Measurements from ENCODE around the gene TMEM52B. TPM values are rescaled to one million over a fixed set of nuclear protein-coding genes. Genes with fewer than 3 reads are reported as not detected.
A peak's percentile ranks its signal among the peaks of the same experiment; 100 is the strongest.

TMEM52B gene
- total RNA-seq, 2 donors from 2014 or later, result not detected

- no peak for DNase-seq
- Histone ChIP-seq H3K27me3 (no peaks in the 10 kb centered on the region), H3K36me3 (no peaks in the 10 kb centered on the region), H3K4me3 (no peak overlapping the region), H3K9me3 (no peaks in the 10 kb centered on the region), H3K9ac (ENCODE audit: low read depth in 2 of 2, low read length in 2 of 2) (no peak overlapping the region), H3K27ac (no peak overlapping the region), H3K4me1 (no peaks in the 10 kb centered on the region)
- no peak for TF ChIP-seq CTCF (IDR thresholded peaks at IDR 0.05)
- intact Hi-C loops (cut with DNase I), result no loop called here
Measured at GRCh38 chr12:10170216-10170615, 8.6 kb upstream of the TMEM52B start.

- Histone ChIP-seq H3K9me3 (no peaks in the 10 kb centered on the region), H3K9ac (ENCODE audit: low read depth in 2 of 2, low read length in 2 of 2) (no peak within 1 kb of the TSS), H3K4me1 (no peaks in the 10 kb centered on the region), H3K4me3 (no peak within 1 kb of the TSS), H3K27me3 (no peaks in the 10 kb centered on the region), H3K27ac (no peak within 1 kb of the TSS), H3K36me3 (no peaks in the 10 kb centered on the region)
- intact Hi-C loops (cut with DNase I), result no loop called here
- no peak for TF ChIP-seq CTCF (IDR thresholded peaks at IDR 0.05)
- DNase-seq, result no peak
Measured at GRCh38 chr12:10171973-10172728, 6.7 kb upstream of the TMEM52B start, which contains the start of gene OLR1. Gene OLR1 (minus strand): TSS chr12:10172132. CDS start chr12:10172077, 55 bp downstream.

GRCh38 chr12:10174986-10175614, 3.7 kb upstream of the TMEM52B start:
- Histone ChIP-seq H3K27ac (no peak overlapping the region), H3K9ac (ENCODE audit: low read depth in 2 of 2, low read length in 2 of 2) (no peak overlapping the region), H3K36me3 (no peaks in the 10 kb centered on the region), H3K9me3 (no peaks in the 10 kb centered on the region), H3K4me3 (no peak overlapping the region), H3K27me3 (no peaks in the 10 kb centered on the region), H3K4me1 (no peaks in the 10 kb centered on the region)
- TF ChIP-seq CTCF (IDR thresholded peaks at IDR 0.05), result no peak
- no peak for DNase-seq
- intact Hi-C loops (cut with DNase I), result no loop called here

- peak; percentile 22 for DNase-seq
- no peak overlapping the region for H3K9ac ChIP-seq (ENCODE audit: low read depth in 2 of 2, low read length in 2 of 2)
- no peaks in the 10 kb centered on the region for H3K36me3 ChIP-seq
- H3K27me3 ChIP-seq, result no peaks in the 10 kb centered on the region
- intact Hi-C loops (cut with DNase I), result no loop called here
- no peak overlapping the region for H3K27ac ChIP-seq
- TF ChIP-seq CTCF (IDR thresholded peaks at IDR 0.05), result peak; percentile 12
- H3K4me1 ChIP-seq, result no peaks in the 10 kb centered on the region
- H3K4me3 ChIP-seq, result no peak overlapping the region
- H3K9me3 ChIP-seq, result no peaks in the 10 kb centered on the region
Measured at GRCh38 chr12:10175846-10176636, 2.8 kb upstream of the TMEM52B start.

- Histone ChIP-seq H3K27me3 (no peaks in the 10 kb centered on the region), H3K36me3 (no peaks in the 10 kb centered on the region), H3K4me1 (no peaks in the 10 kb centered on the region), H3K9ac (ENCODE audit: low read depth in 2 of 2, low read length in 2 of 2) (no peak overlapping the region), H3K4me3 (no peak overlapping the region), H3K27ac (no peak overlapping the region), H3K9me3 (no peaks in the 10 kb centered on the region)
- intact Hi-C loops (cut with DNase I), result no loop called here
- no peak for TF ChIP-seq CTCF (IDR thresholded peaks at IDR 0.05)
- no peak for DNase-seq
Measured at GRCh38 chr12:10179776-10180181, 947 bp downstream of the TMEM52B start.
